Neural cell (in vitro differentiated cells): ENCODE data around the gene PRND. TPM values are rescaled to one million over a fixed set of nuclear protein-coding genes. Genes with fewer than 3 reads are reported as not detected.

Experiments used
- H2AFZ ChIP-seq: fragments of 200-600, 300-800 bp; sonication (generic), shearing (Covaris generic); 2 replicates; pipeline ENCODE4 v1.6.0; 2014; ENCODE audit warnings: low read depth, mild to moderate bottlenecking, antibody characterized with exemption, low read length, moderate library complexity
- H3F3A ChIP-seq: fragments of 200-600 bp; shearing (Covaris generic); 2 replicates; pipeline ENCODE4 v1.6.1; 2016; ENCODE audit warnings: mild to moderate bottlenecking, moderate library complexity, mixed read lengths, antibody characterized with exemption, low read length; ENCODE audit not compliant: insufficient read depth, poor library complexity, severe bottlenecking
- H3K27ac ChIP-seq: fragments of 200-600, 300-800 bp; sonication (generic), shearing (Covaris generic); 2 replicates; pipeline ENCODE4 v1.5.1; 2014; ENCODE audit warnings: mild to moderate bottlenecking, low read length, moderate library complexity
- H3K27me3 ChIP-seq: fragments of 300-800, 200-600 bp; sonication (generic), shearing (Covaris generic); 2 replicates; pipeline ENCODE4 v1.6.0; 2014; ENCODE audit warnings: mild to moderate bottlenecking, low read depth, low read length, moderate library complexity; ENCODE audit not compliant: insufficient read depth
- H3K36me3 ChIP-seq: fragments of 300-800, 200-600 bp; sonication (generic), shearing (Covaris generic); 2 replicates; pipeline ENCODE4 v1.5.1; 2014; ENCODE audit warnings: mild to moderate bottlenecking, antibody characterized with exemption, low read length, moderate library complexity; ENCODE audit not compliant: insufficient read depth
- H3K4me2 ChIP-seq: fragments of 300-800, 200-600 bp; sonication (generic), shearing (Covaris generic); 2 replicates; pipeline ENCODE4 v1.6.0; 2014; ENCODE audit warnings: mild to moderate bottlenecking, low read length
- H3K4me3 ChIP-seq: fragments of 300-800, 200-600 bp; sonication (generic), shearing (Covaris generic); 2 replicates; pipeline ENCODE4 v1.5.1; 2014; ENCODE audit warnings: mild to moderate bottlenecking, low read length, moderate library complexity
- H3K79me2 ChIP-seq: fragments of 200-600 bp; shearing (Covaris generic); replicated peaks from 2 replicates; pipeline ENCODE4 v1.6.0; 2014; ENCODE audit warnings: mild to moderate bottlenecking, low read length, moderate library complexity; ENCODE audit not compliant: insufficient read depth
- H3K9ac ChIP-seq: fragments of 300-800, 200-600 bp; sonication (generic), shearing (Covaris generic); 2 replicates; pipeline ENCODE4 v1.6.1; 2016; ENCODE audit warnings: mild to moderate bottlenecking, low read length, mixed read lengths
- H3K9me2 ChIP-seq: fragments of 200-600 bp; shearing (Covaris generic); 2 replicates; pipeline ENCODE4 v1.6.1; 2016; ENCODE audit warnings: mild to moderate bottlenecking, low read length, mixed read lengths; ENCODE audit not compliant: insufficient read depth
- H3K9me3 ChIP-seq: fragments of 200-600, 300-800 bp; sonication (generic), shearing (Covaris generic); 2 replicates; pipeline ENCODE4 v1.6.1; 2016; ENCODE audit warnings: mild to moderate bottlenecking, mixed run types, low read length, moderate library complexity, mixed read lengths
- H4K20me1 ChIP-seq: fragments of 200-600 bp; shearing (Covaris generic); 2 replicates; pipeline ENCODE4 v1.6.1; 2016; ENCODE audit warnings: mild to moderate bottlenecking, mixed run types; ENCODE audit not compliant: insufficient read depth
- EP300 ChIP-seq: fragments of 450-650 bp; conservative IDR thresholded peaks from 2 replicates; pipeline ENCODE4 v1.6.1; 2014; ENCODE audit warnings: antibody characterized with exemption, mild to moderate bottlenecking, moderate library complexity; ENCODE audit not compliant: poor library complexity, severe bottlenecking
- EZH2 ChIP-seq: fragments of 200-600, 300-800 bp; shearing (Covaris generic), sonication (generic); IDR thresholded peaks from 2 replicates; pipeline ENCODE4 v1.6.1; 2014; ENCODE audit warnings: antibody characterized with exemption, low read length, borderline replicate concordance, mild to moderate bottlenecking; ENCODE audit not compliant: insufficient read depth, poor library complexity, severe bottlenecking
- MXI1 ChIP-seq: fragments of 450-650 bp; conservative IDR thresholded peaks from 2 replicates; pipeline ENCODE4 v1.6.1; 2014; ENCODE audit warnings: antibody characterized with exemption, mild to moderate bottlenecking; ENCODE audit not compliant: poor library complexity, severe bottlenecking
- POLR2AphosphoS5 ChIP-seq: IDR thresholded peaks from 2 replicates; pipeline ENCODE4 v1.6.1; 2012
- RAD21 ChIP-seq: fragments of 450-650 bp; conservative IDR thresholded peaks from 2 replicates; pipeline ENCODE4 v1.6.1; 2014; ENCODE audit warnings: antibody characterized with exemption, mild to moderate bottlenecking, moderate library complexity
- SMC3 ChIP-seq: fragments of 450-650 bp; conservative IDR thresholded peaks from 2 replicates; pipeline ENCODE4 v1.6.1; 2014; ENCODE audit warnings: antibody characterized with exemption, mild to moderate bottlenecking, moderate library complexity; ENCODE audit not compliant: poor library complexity
- TAF1 ChIP-seq: IDR thresholded peaks from 2 replicates; pipeline ENCODE4 v1.6.1; 2012; ENCODE audit warnings: low read depth
- polyA plus RNA-seq: library from polyadenylated mRNA; depleted of rRNA; stranded (reverse); fragments of >200 nt; gene quantifications from 2 replicates; pipeline ENCODE4 v1.2.3, GENCODE V29; 2014
- TF ChIP-seq, protein P1 (sequence below): fragments of 450-650 bp; IDR thresholded peaks from 2 replicates; pipeline ENCODE4 v1.5.1; 2014; ENCODE audit warnings: antibody characterized with exemption, mild to moderate bottlenecking, moderate library complexity; ENCODE audit not compliant: poor library complexity, severe bottlenecking
- TF ChIP-seq, protein P2 (sequence below): IDR thresholded peaks from 2 replicates; pipeline ENCODE4 v1.6.1; 2012; ENCODE audit warnings: borderline replicate concordance

The PRND gene
- polyA plus RNA-seq, 1 donor from 2014 or later: not detected

DNA sequence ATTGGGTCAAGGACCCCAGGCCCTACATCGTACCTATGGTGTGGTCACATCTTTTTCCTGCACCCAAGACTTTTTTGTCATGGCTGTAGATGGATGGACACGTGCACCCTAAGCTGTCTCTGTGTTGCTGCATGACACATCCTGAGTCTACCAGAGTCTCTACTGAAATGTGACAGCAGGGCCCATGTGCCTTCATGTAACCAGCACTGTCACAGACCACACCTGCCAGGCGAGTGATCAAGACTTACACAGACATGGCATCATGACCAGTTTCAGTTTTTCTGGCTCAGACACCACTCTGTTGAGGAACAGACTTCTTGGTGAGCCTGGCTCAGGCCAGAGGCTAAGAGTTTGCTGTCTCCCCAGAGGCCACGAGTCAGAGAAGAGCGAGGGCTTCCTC, 7.6 kb downstream of the PRND start:
- Histone ChIP-seq H3K27me3 (no peaks in the 10 kb centered on the region), H3K9me3 (no peaks in the 10 kb centered on the region), H3K9ac (no peak overlapping the region), H3K79me2 (no peaks in the 10 kb centered on the region), H3K27ac (no peak overlapping the region), H3K9me2 (no peaks in the 10 kb centered on the region), H2AFZ (no peak overlapping the region), H4K20me1 (no peaks in the 10 kb centered on the region), H3K4me3 (no peak overlapping the region), H3K36me3 (no peaks in the 10 kb centered on the region), H3F3A (no peaks in the 10 kb centered on the region), H3K4me2 (no peak overlapping the region)
- TF ChIP-seq, protein P1, sequence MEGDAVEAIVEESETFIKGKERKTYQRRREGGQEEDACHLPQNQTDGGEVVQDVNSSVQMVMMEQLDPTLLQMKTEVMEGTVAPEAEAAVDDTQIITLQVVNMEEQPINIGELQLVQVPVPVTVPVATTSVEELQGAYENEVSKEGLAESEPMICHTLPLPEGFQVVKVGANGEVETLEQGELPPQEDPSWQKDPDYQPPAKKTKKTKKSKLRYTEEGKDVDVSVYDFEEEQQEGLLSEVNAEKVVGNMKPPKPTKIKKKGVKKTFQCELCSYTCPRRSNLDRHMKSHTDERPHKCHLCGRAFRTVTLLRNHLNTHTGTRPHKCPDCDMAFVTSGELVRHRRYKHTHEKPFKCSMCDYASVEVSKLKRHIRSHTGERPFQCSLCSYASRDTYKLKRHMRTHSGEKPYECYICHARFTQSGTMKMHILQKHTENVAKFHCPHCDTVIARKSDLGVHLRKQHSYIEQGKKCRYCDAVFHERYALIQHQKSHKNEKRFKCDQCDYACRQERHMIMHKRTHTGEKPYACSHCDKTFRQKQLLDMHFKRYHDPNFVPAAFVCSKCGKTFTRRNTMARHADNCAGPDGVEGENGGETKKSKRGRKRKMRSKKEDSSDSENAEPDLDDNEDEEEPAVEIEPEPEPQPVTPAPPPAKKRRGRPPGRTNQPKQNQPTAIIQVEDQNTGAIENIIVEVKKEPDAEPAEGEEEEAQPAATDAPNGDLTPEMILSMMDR: no peak
- TF ChIP-seq EP300 (no peak), RAD21 (no peak), POLR2AphosphoS5 (no peak), EZH2 (no peak), MXI1 (no peak), SMC3 (no peak), TAF1 (no peak)
- TF ChIP-seq, protein P2, sequence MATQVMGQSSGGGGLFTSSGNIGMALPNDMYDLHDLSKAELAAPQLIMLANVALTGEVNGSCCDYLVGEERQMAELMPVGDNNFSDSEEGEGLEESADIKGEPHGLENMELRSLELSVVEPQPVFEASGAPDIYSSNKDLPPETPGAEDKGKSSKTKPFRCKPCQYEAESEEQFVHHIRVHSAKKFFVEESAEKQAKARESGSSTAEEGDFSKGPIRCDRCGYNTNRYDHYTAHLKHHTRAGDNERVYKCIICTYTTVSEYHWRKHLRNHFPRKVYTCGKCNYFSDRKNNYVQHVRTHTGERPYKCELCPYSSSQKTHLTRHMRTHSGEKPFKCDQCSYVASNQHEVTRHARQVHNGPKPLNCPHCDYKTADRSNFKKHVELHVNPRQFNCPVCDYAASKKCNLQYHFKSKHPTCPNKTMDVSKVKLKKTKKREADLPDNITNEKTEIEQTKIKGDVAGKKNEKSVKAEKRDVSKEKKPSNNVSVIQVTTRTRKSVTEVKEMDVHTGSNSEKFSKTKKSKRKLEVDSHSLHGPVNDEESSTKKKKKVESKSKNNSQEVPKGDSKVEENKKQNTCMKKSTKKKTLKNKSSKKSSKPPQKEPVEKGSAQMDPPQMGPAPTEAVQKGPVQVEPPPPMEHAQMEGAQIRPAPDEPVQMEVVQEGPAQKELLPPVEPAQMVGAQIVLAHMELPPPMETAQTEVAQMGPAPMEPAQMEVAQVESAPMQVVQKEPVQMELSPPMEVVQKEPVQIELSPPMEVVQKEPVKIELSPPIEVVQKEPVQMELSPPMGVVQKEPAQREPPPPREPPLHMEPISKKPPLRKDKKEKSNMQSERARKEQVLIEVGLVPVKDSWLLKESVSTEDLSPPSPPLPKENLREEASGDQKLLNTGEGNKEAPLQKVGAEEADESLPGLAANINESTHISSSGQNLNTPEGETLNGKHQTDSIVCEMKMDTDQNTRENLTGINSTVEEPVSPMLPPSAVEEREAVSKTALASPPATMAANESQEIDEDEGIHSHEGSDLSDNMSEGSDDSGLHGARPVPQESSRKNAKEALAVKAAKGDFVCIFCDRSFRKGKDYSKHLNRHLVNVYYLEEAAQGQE: no peak

DNA sequence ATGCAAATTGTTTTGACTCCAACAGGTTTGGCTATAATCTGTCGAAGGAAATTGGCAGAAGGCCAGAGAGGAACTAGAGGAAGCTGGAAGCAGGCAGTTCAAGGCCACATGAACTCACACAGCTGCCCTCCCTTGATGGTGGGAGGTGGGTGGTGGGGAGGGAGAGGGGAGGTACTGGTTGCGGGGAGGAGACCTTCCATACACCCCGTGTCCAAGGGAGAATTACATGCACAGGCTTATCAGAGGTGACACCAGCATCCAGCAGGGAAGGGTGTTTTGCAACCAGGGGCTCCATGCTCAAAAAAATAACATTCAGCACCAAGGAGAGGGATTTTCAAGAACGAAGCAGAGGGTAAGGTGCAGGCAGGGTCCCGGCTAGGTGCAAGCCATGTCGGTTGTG, 9.1 kb downstream of the PRND start:
- Histone ChIP-seq H3K9me2 (no peaks in the 10 kb centered on the region), H3K27me3 (no peaks in the 10 kb centered on the region), H3K79me2 (no peaks in the 10 kb centered on the region), H3F3A (no peaks in the 10 kb centered on the region), H4K20me1 (no peaks in the 10 kb centered on the region), H3K4me3 (no peak overlapping the region), H3K27ac (no peak overlapping the region), H2AFZ (no peak overlapping the region), H3K9me3 (no peaks in the 10 kb centered on the region), H3K4me2 (no peak overlapping the region), H3K36me3 (no peaks in the 10 kb centered on the region), H3K9ac (no peak overlapping the region)
- TF ChIP-seq POLR2AphosphoS5 (no peak), EZH2 (no peak), RAD21 (no peak), SMC3 (no peak), MXI1 (no peak), TAF1 (no peak), EP300 (no peak)
- TF ChIP-seq, protein P1: no peak
- TF ChIP-seq, protein P2: no peak
